Thoracic aorta (tissue), 2 donors: Measurements from ENCODE around the gene PCDHGB5. TPM values are rescaled to one million over a fixed set of nuclear protein-coding genes. Genes with fewer than 3 reads are reported as not detected.

Experiments
- ATAC-seq: fragments of 150-250 bp; one replicate; pipeline ENCODE4 v1.8.0; 2017; ENCODE audit warnings: low read depth; ENCODE audit not compliant: insufficient number of reproducible peaks, low FRiP score
- DNase-seq: peaks from one replicate; pipeline ENCODE4 v3.0.0-alpha.2; 2020; ENCODE audit warnings: low spot score
- H3K27ac ChIP-seq, 2 donors: fragments of 200-600 bp; sonication (generic); 1 replicate in 1 of 2; 2 replicates in 1 of 2; pipeline ENCODE4 v1.5.1; 2016; ENCODE audit warnings: mild to moderate bottlenecking in 2 of 2, moderate library complexity in 2 of 2
- H3K27me3 ChIP-seq: fragments of 200-600 bp; sonication (generic); replicated peaks from 2 replicates; pipeline ENCODE4 v1.6.0; 2016; ENCODE audit warnings: mild to moderate bottlenecking; ENCODE audit not compliant: insufficient read depth
- H3K36me3 ChIP-seq: fragments of 200-600 bp; sonication (generic); one replicate; pipeline ENCODE4 v1.5.1; 2016
- H3K4me1 ChIP-seq, 2 donors: fragments of 200-600 bp; sonication (generic); 1 replicate in 1 of 2; 2 replicates in 1 of 2; pipeline versions ENCODE4 v1.5.1 to v1.6.0; 2016; ENCODE audit warnings: low read depth in 2 of 2, mild to moderate bottlenecking in 1 of 2; ENCODE audit not compliant: control insufficient read depth in 1 of 2
- H3K4me3 ChIP-seq: fragments of 200-600 bp; sonication (generic); 2 replicates; pipeline ENCODE4 v1.5.1; 2016; ENCODE audit warnings: mild to moderate bottlenecking
- H3K9me3 ChIP-seq: fragments of 200-600 bp; sonication (generic); 2 replicates; pipeline ENCODE4 v1.5.1; 2016
- total RNA-seq, 2 donors: library from RNA; depleted of rRNA; stranded (reverse); fragments of >200 nt; gene quantifications; one replicate each; pipeline versions ENCODE4 v1.1.0 to v1.2.3, GENCODE V29; 2016
- TF ChIP-seq, protein P1 (sequence below): fragments of 200-600 bp; sonication (generic); IDR thresholded peaks from one replicate; pipeline ENCODE4 v1.5.1; 2019; ENCODE audit warnings: antibody characterized with exemption

The PCDHGB5 gene
- total RNA-seq, 2 donors from 2014 or later, result 20.8 to 26.3 TPM

DNA sequence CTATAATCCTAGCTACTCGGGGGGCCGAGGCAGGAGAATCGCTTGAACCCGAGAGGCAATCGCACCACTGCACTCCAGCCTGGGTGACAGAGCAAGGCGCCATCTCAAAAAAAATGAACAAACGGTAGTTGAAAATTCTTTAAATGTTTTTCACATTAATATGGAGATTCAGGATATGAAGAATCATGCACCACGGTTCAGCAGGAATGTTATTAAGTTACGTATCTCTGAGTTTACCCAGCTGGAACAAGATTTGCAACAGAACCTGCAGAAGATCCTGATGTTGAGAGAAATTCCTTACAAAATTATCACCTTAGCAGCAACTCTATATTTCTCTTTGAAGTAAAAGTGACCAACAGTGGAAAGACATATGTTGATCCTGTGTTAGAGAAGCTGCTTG is 42.6 kb downstream of the PCDHGB5 start:
- no peak overlapping the region for H3K27ac ChIP-seq
- TF ChIP-seq, protein P1, sequence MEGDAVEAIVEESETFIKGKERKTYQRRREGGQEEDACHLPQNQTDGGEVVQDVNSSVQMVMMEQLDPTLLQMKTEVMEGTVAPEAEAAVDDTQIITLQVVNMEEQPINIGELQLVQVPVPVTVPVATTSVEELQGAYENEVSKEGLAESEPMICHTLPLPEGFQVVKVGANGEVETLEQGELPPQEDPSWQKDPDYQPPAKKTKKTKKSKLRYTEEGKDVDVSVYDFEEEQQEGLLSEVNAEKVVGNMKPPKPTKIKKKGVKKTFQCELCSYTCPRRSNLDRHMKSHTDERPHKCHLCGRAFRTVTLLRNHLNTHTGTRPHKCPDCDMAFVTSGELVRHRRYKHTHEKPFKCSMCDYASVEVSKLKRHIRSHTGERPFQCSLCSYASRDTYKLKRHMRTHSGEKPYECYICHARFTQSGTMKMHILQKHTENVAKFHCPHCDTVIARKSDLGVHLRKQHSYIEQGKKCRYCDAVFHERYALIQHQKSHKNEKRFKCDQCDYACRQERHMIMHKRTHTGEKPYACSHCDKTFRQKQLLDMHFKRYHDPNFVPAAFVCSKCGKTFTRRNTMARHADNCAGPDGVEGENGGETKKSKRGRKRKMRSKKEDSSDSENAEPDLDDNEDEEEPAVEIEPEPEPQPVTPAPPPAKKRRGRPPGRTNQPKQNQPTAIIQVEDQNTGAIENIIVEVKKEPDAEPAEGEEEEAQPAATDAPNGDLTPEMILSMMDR, result no peak
- ATAC-seq (no peak), DNase-seq (no peak)
- H3K27me3 ChIP-seq, result no peaks in the 10 kb centered on the region
- H3K4me3 ChIP-seq, result no peak overlapping the region
- peaks cover 6% of the 10 kb centered on the region for H3K36me3 ChIP-seq
- H3K9me3 ChIP-seq, result peaks cover 78% of the 10 kb centered on the region
- H3K4me1 ChIP-seq, result no peaks in the 10 kb centered on the region

DNA sequence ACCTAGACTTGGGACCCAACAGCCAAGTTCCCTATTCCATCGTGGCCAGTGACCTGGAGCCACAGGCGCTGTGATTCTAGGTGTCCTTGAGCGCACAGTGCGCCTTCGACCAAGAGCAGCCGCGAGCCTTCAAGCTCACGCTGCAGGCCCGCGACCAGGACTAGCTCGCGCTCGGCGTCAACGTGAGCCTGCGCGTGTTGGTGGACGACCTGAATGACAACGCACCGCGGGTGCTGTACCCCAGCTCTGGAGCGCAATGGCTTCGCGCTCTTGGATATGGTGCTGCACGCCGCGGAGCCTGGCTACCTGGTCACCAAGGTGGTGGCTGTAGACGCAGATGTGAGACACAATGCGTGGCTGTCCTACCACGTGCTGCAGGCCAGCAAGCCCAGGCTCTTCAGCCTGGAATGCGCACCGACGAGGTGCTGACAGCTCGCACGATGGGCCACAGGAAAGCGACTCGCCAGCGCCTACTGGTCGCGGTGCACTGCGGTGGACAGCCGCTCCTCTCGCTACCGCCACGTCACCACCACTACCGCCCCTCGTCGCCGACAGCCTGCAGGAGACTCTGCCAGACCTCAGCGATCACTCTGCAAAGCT is 43.9 kb downstream of the PCDHGB5 start:
- Histone ChIP-seq H3K4me3 (no peak overlapping the region), H3K36me3 (peaks cover 6% of the 10 kb centered on the region), H3K27me3 (no peaks in the 10 kb centered on the region), H3K27ac (no peak overlapping the region), H3K9me3 (peaks cover 73% of the 10 kb centered on the region), H3K4me1 (no peaks in the 10 kb centered on the region)
- TF ChIP-seq, protein P1, result no peak
- DNase-seq (no peak), ATAC-seq (no peak)

Other genes with a start within 250 kb of the PCDHGB5 start
- gene PCDHB6, start 247.9 kb upstream of the PCDHGB5 start, total RNA-seq, result 1 to 10 TPM; 3.2 to 3.8 TPM
- gene PCDHB7, start 225.3 kb upstream of the PCDHGB5 start, total RNA-seq, result 1 to 10 TPM; 4.2 to 7.1 TPM
- 1 to 10 TPM in 1 of 2 donors, under 1 TPM in 1; 0.95 to 1.7 TPM for gene PCDHB8, start 220.2 kb upstream of the PCDHGB5 start, total RNA-seq
- gene PCDHB16, start 215.6 kb upstream of the PCDHGB5 start, total RNA-seq, result 10 to 100 TPM in 1 of 2 donors, 1 to 10 TPM in 1; 9.1 to 11.6 TPM
- 1 to 10 TPM; 4.2 to 9.6 TPM for gene PCDHB9, start 210.8 kb upstream of the PCDHGB5 start, total RNA-seq
- 1 to 10 TPM; 6.1 to 9.1 TPM for gene PCDHB10, start 205.6 kb upstream of the PCDHGB5 start, total RNA-seq
- gene PCDHB11, start 198.3 kb upstream of the PCDHGB5 start, total RNA-seq, result 10 to 100 TPM in 1 of 2 donors, 1 to 10 TPM in 1; 6.0 to 10.6 TPM
- 1 to 10 TPM; 7.3 to 7.4 TPM for gene PCDHB12, start 189.2 kb upstream of the PCDHGB5 start, total RNA-seq
- 10 to 100 TPM in 1 of 2 donors, 1 to 10 TPM in 1; 8.0 to 16.1 TPM for gene PCDHB13, start 184.0 kb upstream of the PCDHGB5 start, total RNA-seq
- gene PCDHB14, start 174.6 kb upstream of the PCDHGB5 start, total RNA-seq, result 10 to 100 TPM; 10.2 to 14.6 TPM
- gene PCDHB15, start 152.6 kb upstream of the PCDHGB5 start, total RNA-seq, result 10 to 100 TPM in 1 of 2 donors, 1 to 10 TPM in 1; 6.1 to 10.7 TPM
- 1 to 10 TPM; 2.0 to 3.5 TPM for gene SLC25A2, start 93.9 kb upstream of the PCDHGB5 start, total RNA-seq
- gene TAF7, start 77.2 kb upstream of the PCDHGB5 start, total RNA-seq, result 10 to 100 TPM; 35.9 to 56.1 TPM
- 1 to 10 TPM in 1 of 2 donors, under 1 TPM in 1; 0.41 to 2.8 TPM for gene PCDHGA1, start 67.4 kb upstream of the PCDHGB5 start, total RNA-seq
- 10 to 100 TPM in 1 of 2 donors, 1 to 10 TPM in 1; 8.5 to 13.8 TPM for gene PCDHGA2, start 59.2 kb upstream of the PCDHGB5 start, total RNA-seq
- 1 to 10 TPM; 5.3 to 9.1 TPM for gene PCDHGA3, start 54.1 kb upstream of the PCDHGB5 start, total RNA-seq
- 10 to 100 TPM in 1 of 2 donors, 1 to 10 TPM in 1; 6.8 to 11.4 TPM for gene PCDHGB1, start 47.8 kb upstream of the PCDHGB5 start, total RNA-seq
- 10 to 100 TPM; 11.4 TPM for gene PCDHGA4, start 42.9 kb upstream of the PCDHGB5 start, total RNA-seq
- gene PCDHGB2, start 38.0 kb upstream of the PCDHGB5 start, total RNA-seq, result 10 to 100 TPM in 1 of 2 donors, 1 to 10 TPM in 1; 9.7 to 13.4 TPM
- 10 to 100 TPM in 1 of 2 donors, 1 to 10 TPM in 1; 9.5 to 12.5 TPM for gene PCDHGA5, start 33.8 kb upstream of the PCDHGB5 start, total RNA-seq
- gene PCDHGB3, start 27.7 kb upstream of the PCDHGB5 start, total RNA-seq, result 10 to 100 TPM; 11.2 to 15.4 TPM
- gene PCDHGA6, start 24.1 kb upstream of the PCDHGB5 start, total RNA-seq, result 10 to 100 TPM; 12.0 to 13.1 TPM
- gene PCDHGA7, start 15.2 kb upstream of the PCDHGB5 start, total RNA-seq, result 10 to 100 TPM; 11.9 to 12.2 TPM
- 10 to 100 TPM; 11.6 to 18.1 TPM for gene PCDHGB4, start 10.2 kb upstream of the PCDHGB5 start, total RNA-seq
- gene PCDHGA8, start 5.3 kb upstream of the PCDHGB5 start, total RNA-seq, result 10 to 100 TPM in 1 of 2 donors, 1 to 10 TPM in 1; 7.5 to 13.9 TPM
- 10 to 100 TPM; 12.0 to 18.6 TPM for gene PCDHGA9, start 4.8 kb downstream of the PCDHGB5 start, total RNA-seq
- gene PCDHGB6, start 10.1 kb downstream of the PCDHGB5 start, total RNA-seq, result 10 to 100 TPM in 1 of 2 donors, 1 to 10 TPM in 1; 9.5 to 17.2 TPM
- gene PCDHGA10, start 15.0 kb downstream of the PCDHGB5 start, total RNA-seq, result 10 to 100 TPM; 11.1 to 14.4 TPM
- 10 to 100 TPM; 18.0 to 28.1 TPM for gene PCDHGB7, start 19.7 kb downstream of the PCDHGB5 start, total RNA-seq
- gene PCDHGA11, start 23.1 kb downstream of the PCDHGB5 start, total RNA-seq, result 10 to 100 TPM; 10.4 to 11.6 TPM
- gene PCDHGA12, start 32.6 kb downstream of the PCDHGB5 start, total RNA-seq, result 10 to 100 TPM; 16.2 to 26.0 TPM
- gene PCDHGC3, start 78.0 kb downstream of the PCDHGB5 start, total RNA-seq, result 10 to 100 TPM; 61.3 to 99.9 TPM
- 1 to 10 TPM; 6.4 to 7.9 TPM for gene PCDHGC4, start 87.1 kb downstream of the PCDHGB5 start, total RNA-seq
- 1 to 10 TPM; 5.7 to 6.9 TPM for gene PCDHGC5, start 91.1 kb downstream of the PCDHGB5 start, total RNA-seq
- gene DIAPH1, start 221.1 kb downstream of the PCDHGB5 start, total RNA-seq, result 10 to 100 TPM; 91.0 to 93.1 TPM
- gene HDAC3, start 238.9 kb downstream of the PCDHGB5 start, total RNA-seq, result 10 to 100 TPM; 53.5 to 56.2 TPM
- gene RELL2, start 239.1 kb downstream of the PCDHGB5 start, total RNA-seq, result 1 to 10 TPM; 1.6 to 3.2 TPM